Measurements from ENCODE around the gene BTBD3. TPM values are rescaled to one million over a fixed set of nuclear protein-coding genes. Genes with fewer than 3 reads are reported as not detected.

The BTBD3 gene
- total RNA-seq, 1 experiment from 2014 or later, result 38.5 TPM

GRCh38 chr20:11918981-11919380 lies 1.3 kb downstream of the BTBD3 start (continued):
- no peak for TF ChIP-seq ARID4B (CRISPR knock-in tag; IDR thresholded peaks at IDR 0.05; ENCODE audit: borderline replicate concordance)
- TF ChIP-seq E2F5 (CRISPR knock-in tag; IDR thresholded peaks at IDR 0.05), result no peak
- no peak for TF ChIP-seq IRF1 (CRISPR knock-in tag; IDR thresholded peaks at IDR 0.05)
- no peak for TF ChIP-seq ZNF532 (CRISPR knock-in tag; IDR thresholded peaks at IDR 0.05; ENCODE audit: borderline replicate concordance)
- TF ChIP-seq ZBTB21 (CRISPR knock-in tag; IDR thresholded peaks at IDR 0.05; ENCODE audit: borderline replicate concordance), result no peak
- TF ChIP-seq HMGXB4 (CRISPR knock-in tag; IDR thresholded peaks at IDR 0.05), result no peak
- TF ChIP-seq FOXK1 (CRISPR knock-in tag; IDR thresholded peaks at IDR 0.05), result no peak
- TF ChIP-seq CBFB (CRISPR knock-in tag; IDR thresholded peaks at IDR 0.05; ENCODE audit: low read depth), result no peak
- no peak for TF ChIP-seq TCF7 (CRISPR knock-in tag; IDR thresholded peaks at IDR 0.05; ENCODE audit: low read depth)
- TF ChIP-seq ZNF671 (CRISPR knock-in tag; IDR thresholded peaks at IDR 0.05), result no peak

- peaks cover 53% of the 10 kb centered on the region for H3K4me1 Mint-ChIP-seq
- ChIA-PET POLR2A (no interaction called here), CTCF (interaction anchor here (0.7 kb wide), 1 partner anchor 93 kb away, joined by 3 read pairs; no protein-coding TSS in a partner anchor)
- peaks cover 16% of the 10 kb centered on the region for H3K36me3 Mint-ChIP-seq
- H3K27ac Mint-ChIP-seq, result no peak overlapping the region
- H3K9me3 Mint-ChIP-seq, result no peaks in the 10 kb centered on the region
- TF ChIP-seq E2F4 (CRISPR knock-in tag; IDR thresholded peaks at IDR 0.05; ENCODE audit: borderline replicate concordance, low read depth) (no peak), ZNF281 (CRISPR knock-in tag; IDR thresholded peaks at IDR 0.05) (no peak), ATF3 (CRISPR knock-in tag; conservative IDR thresholded peaks at IDR 0.05) (no peak), RORB (CRISPR knock-in tag; IDR thresholded peaks at IDR 0.05) (no peak), ZMAT4 (CRISPR knock-in tag; IDR thresholded peaks at IDR 0.05) (no peak), ZBTB21 (CRISPR knock-in tag; IDR thresholded peaks at IDR 0.05; ENCODE audit: borderline replicate concordance) (no peak), TEAD4 (CRISPR knock-in tag; IDR thresholded peaks at IDR 0.05) (no peak)
- no peak for ATAC-seq
- H3K27me3 Mint-ChIP-seq (ENCODE audit: low read depth), result no peaks in the 10 kb centered on the region
- no peak overlapping the region for H3K4me3 Mint-ChIP-seq
- DNase-seq (ENCODE audit: low spot score), result no peak
Observed at GRCh38 chr20:11919581-11919980, 1.9 kb downstream of the BTBD3 start.
